ENCODE data around the gene NR5A1. TPM values are rescaled to one million over a fixed set of nuclear protein-coding genes. Genes with fewer than 3 reads are reported as not detected.

Gene NR5A1
- total RNA-seq, 1 donor from 2014 or later: not detected

DNA sequence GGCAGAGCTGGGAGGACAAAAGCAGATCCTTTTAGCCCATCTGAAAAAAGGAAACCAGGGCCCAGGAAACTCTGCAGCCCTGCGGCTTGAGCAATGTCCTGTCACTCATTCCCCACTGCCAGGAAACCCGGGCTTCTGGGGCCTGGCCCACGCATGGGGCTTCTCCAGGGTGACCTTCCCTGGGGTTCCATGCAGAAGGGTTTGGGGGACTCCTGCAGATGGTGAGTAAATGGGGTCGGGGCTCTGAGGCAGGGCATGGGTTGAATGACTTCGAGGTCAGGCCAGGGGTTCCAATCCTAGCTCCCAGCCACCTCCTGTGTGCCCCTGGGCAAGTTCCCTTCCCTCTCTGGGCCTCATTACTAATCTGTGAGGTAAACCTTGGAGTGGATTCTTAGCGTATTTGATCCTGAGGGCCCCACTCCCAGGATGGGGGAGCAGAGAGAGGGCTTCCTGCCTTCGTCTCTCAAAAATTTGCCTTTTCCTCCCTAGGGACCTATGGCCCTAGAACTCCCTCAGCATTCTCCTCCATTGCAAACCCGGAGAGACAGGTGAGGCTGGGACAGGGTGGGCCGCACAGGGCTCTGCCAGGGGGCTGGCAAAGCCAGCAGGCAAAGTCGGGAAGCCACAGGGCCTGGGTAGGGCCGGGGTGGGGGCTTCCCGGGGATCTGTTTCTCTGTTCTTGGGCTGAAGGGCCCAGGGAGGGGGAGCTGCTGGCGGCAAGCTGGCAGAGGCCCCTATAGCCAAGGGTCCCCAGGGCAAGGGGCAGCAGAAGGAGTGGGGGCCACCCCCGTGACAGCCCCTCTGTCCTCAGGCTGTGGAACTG is 31.1 kb downstream of the NR5A1 start:
- H3K27me3 ChIP-seq (ENCODE audit: low read depth): peaks cover 95% of the 10 kb centered on the region
- no peak for DNase-seq

GRCh38 chr9:124475158-124475867 is 31.9 kb downstream of the NR5A1 start:
- TF ChIP-seq CTCF (IDR thresholded peaks at IDR 0.05; ENCODE audit: borderline replicate concordance): no peak
- DNase-seq: no peak
- peaks cover 95% of the 10 kb centered on the region for H3K27me3 ChIP-seq (ENCODE audit: low read depth)
- no peaks in the 10 kb centered on the region for H3K36me3 ChIP-seq
- intact Hi-C loops (cut with micrococcal nuclease): no loop called here
- H3K4me3 ChIP-seq: no peak overlapping the region
- H3K27ac ChIP-seq (replicated peaks): no peak overlapping the region
- no peaks in the 10 kb centered on the region for H3K9me3 ChIP-seq (replicated peaks)
- peaks cover 11% of the 10 kb centered on the region for H3K4me1 ChIP-seq

More for the DNA sequence above, 31.1 kb downstream of the NR5A1 start:
- intact Hi-C loops (cut with micrococcal nuclease): no loop called here
- H3K4me3 ChIP-seq: no peak overlapping the region
- no peaks in the 10 kb centered on the region for H3K36me3 ChIP-seq
- H3K27ac ChIP-seq (replicated peaks): no peak overlapping the region
- no peak for TF ChIP-seq CTCF (IDR thresholded peaks at IDR 0.05; ENCODE audit: borderline replicate concordance)
- H3K4me1 ChIP-seq: peaks cover 11% of the 10 kb centered on the region
- H3K9me3 ChIP-seq (replicated peaks): no peaks in the 10 kb centered on the region

- intact Hi-C loops (cut with micrococcal nuclease): no loop called here
- Histone ChIP-seq H3K36me3 (no peaks in the 10 kb centered on the region), H3K4me3 (no peak overlapping the region), H3K4me1 (peaks cover 11% of the 10 kb centered on the region), H3K27ac (replicated peaks) (no peak overlapping the region), H3K27me3 (ENCODE audit: low read depth) (peaks cover 94% of the 10 kb centered on the region), H3K9me3 (replicated peaks) (no peaks in the 10 kb centered on the region)
- DNase-seq: no peak
- TF ChIP-seq CTCF (IDR thresholded peaks at IDR 0.05; ENCODE audit: borderline replicate concordance): no peak
Measured at GRCh38 chr9:124474151-124474550, 33.0 kb downstream of the NR5A1 start.

- Histone ChIP-seq H3K36me3 (no peaks in the 10 kb centered on the region), H3K4me3 (no peak overlapping the region), H3K27me3 (ENCODE audit: low read depth) (peaks cover 91% of the 10 kb centered on the region), H3K27ac (replicated peaks) (no peak overlapping the region), H3K9me3 (replicated peaks) (no peaks in the 10 kb centered on the region), H3K4me1 (peaks cover 10% of the 10 kb centered on the region)
- DNase-seq: no peak
- no peak for TF ChIP-seq CTCF (IDR thresholded peaks at IDR 0.05; ENCODE audit: borderline replicate concordance)
- intact Hi-C loops (cut with micrococcal nuclease): no loop called here
Measured at GRCh38 chr9:124473310-124473709, 33.9 kb downstream of the NR5A1 start.

- H3K9me3 ChIP-seq (replicated peaks): no peaks in the 10 kb centered on the region
- H3K27ac ChIP-seq (replicated peaks): no peak overlapping the region
- no peak for TF ChIP-seq CTCF (IDR thresholded peaks at IDR 0.05; ENCODE audit: borderline replicate concordance)
- intact Hi-C loops (cut with micrococcal nuclease): no loop called here
- peaks cover 5% of the 10 kb centered on the region for H3K4me1 ChIP-seq
- DNase-seq: no peak
- H3K36me3 ChIP-seq: no peaks in the 10 kb centered on the region
- no peak overlapping the region for H3K4me3 ChIP-seq
- peaks cover 91% of the 10 kb centered on the region for H3K27me3 ChIP-seq (ENCODE audit: low read depth)
Measured at GRCh38 chr9:124472770-124473169, 34.4 kb downstream of the NR5A1 start.

Data from left ventricle myocardium inferior (tissue), 1 donor.